SIG-M5 (cell line): ENCODE measurements around the gene SNX10.
A peak's percentile ranks its signal among the peaks of the same experiment; 100 is the strongest.
"Not testable (repeated sequence)": the region's sequence is repeated elsewhere in the genome, so short reads cannot be mapped to it uniquely, and the experiment has no call there.

Source experiments
- DNase-seq: peaks from one replicate; lab custom pipeline; 2025; lab: John Stamatoyannopoulos, UW

SNX10 gene, protein sequence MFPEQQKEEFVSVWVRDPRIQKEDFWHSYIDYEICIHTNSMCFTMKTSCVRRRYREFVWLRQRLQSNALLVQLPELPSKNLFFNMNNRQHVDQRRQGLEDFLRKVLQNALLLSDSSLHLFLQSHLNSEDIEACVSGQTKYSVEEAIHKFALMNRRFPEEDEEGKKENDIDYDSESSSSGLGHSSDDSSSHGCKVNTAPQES

DNA sequence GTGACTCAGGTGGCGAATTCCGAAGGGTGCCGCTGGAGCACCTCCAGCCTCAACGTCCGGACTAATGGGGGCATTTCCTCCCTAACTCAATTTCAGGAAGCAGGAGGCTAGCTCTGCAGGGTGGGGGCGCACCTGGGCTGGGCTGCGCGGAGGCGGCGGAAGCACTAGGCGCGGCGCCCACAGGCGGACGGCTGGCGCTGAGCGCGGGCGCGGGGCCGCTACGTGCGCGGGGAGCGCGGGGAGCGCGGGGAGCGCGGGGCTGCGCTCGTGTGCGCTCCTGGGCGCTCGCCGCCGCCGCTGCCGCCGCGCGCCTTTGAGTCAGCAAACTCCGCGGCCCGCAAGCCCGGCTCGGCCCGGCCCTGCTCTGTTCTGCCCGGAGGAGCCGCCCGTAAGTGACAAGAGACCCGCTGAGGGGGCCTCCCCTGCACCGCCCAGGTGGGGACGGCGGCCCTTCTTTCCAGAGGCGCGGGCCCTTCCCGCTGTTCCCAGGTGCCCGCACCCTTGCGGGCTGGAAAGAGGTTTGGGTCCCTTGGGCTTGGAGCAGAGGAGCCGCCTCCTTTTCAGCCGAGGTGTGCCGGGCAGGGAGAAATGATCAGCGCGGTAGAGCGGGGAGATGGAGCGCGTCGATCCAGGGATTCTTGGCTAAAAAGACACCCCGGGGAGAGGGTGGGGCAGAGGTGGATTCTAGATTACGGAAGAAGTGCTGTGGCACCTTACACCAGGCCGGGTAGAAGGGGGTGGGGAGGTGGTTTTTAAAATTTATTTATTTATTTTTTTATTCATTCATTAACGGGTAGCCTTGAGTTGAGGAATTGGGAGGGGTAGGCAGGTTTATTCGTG lies at the start of gene SNX10:
Gene SNX10 (plus strand): TSS at position 164 of the 840 bp plus-strand sequence. CDS start 54,581 bp downstream, outside the sequence.
- DNase-seq, result no peak

DNA sequence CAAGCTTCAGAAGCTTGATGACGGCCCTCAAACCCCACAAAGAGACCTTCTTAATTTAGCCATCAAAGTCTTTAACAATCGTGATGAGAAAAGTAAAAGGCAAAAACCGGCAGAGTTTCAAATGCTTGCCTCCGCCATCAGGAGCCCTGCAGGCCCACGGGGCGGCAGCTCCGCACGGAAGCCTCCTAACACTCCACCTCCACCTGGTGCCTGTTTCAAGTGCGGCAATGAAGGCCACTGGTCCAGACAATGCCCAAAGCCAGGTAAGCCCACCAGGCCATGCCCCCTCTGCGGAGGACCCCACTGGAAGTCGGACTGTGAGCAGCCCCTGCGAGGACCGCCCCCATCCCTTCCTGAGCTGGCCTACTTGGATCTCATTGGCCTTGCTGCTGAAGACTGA lies 46.5 kb upstream of the SNX10 start:
- no peak for DNase-seq

DNA sequence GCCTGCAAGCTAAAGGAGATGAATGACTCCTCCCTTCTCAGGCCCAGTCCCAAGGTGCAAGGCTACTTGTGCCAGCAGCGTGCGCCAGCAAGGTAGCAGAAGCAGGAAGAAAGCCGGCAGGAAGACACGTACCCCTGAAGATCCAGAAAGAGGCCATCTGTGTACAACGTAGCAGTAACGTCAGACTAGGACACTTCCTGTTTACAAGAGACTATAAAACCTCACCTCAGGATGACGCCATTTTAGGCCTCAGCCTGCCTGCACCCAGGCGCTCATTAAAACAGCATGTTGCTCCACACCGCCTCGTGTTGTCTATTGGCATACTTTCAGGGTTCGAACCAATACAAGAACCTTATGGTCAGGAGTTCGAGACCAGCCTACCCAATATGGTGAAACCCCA lies 41.4 kb upstream of the SNX10 start:
- no peak for DNase-seq

DNA sequence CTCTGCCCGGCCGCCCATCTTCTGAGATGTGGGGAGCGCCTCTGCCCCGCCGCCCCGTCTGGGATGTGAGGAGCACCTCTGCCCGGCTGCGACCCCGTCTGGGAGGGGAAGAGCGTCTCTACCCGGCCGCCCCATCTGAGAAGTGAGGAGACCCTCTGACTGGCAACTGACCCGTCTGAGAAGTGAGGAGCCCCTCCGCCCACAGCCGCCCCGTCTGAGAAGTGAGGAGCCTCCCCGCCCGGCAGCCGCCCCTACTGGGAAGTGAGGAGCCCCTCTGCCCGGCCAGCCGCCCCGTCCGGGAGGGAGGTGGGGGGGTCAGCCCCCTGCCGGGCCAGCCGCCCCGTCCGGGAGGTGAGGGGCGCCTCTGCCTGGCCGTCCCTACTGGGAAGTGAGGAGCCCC lies 29.8 kb upstream of the SNX10 start:
- DNase-seq, result not testable (repeated sequence)

DNA sequence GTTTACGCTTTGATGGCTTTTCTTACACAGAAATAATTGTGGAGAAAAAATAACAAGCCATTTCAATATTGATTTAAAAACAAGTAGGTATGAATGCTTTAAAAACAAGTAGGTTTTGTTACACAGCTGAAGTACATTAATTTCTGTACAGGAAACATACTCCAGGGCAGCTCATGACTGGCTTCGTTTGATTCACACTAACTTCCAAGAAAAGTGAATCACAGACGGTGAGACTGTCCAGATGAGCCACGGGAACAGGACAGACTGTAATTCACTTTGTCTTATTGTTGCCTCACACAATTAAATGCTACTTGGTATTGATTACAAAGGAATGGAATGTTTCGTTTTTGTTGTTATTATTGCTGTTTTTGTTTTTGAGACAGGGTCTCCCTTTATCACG lies 26.6 kb upstream of the SNX10 start:
- no peak for DNase-seq

DNA sequence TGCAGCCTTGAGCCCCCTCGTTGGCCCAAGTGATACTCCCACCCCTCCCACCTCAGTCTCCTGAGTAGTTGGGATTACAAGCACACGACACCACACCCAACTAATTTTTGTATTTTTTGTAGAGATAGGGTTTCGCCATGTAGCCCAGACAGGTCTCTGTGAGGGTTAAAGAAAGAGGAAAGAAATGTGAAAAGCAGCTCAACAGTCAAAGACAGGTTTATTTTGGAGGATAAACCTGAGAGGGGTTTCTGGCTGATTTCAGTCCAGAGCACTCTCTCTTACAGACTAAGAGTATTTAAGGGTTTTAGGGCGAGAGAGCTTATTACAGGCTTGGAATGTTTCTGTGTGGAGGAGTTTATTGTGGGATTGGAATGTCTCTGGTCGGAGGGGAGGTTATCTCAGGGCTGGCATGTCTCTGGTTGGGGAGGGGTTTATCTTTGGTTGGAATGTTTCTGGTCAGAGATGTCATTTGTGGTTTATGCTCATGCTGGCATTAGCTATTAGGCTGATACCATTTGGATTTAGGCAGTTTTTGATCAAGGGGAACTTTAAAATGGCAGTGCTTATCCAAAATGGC lies 26.1 kb upstream of the SNX10 start:
- DNase-seq, result no peak

DNA sequence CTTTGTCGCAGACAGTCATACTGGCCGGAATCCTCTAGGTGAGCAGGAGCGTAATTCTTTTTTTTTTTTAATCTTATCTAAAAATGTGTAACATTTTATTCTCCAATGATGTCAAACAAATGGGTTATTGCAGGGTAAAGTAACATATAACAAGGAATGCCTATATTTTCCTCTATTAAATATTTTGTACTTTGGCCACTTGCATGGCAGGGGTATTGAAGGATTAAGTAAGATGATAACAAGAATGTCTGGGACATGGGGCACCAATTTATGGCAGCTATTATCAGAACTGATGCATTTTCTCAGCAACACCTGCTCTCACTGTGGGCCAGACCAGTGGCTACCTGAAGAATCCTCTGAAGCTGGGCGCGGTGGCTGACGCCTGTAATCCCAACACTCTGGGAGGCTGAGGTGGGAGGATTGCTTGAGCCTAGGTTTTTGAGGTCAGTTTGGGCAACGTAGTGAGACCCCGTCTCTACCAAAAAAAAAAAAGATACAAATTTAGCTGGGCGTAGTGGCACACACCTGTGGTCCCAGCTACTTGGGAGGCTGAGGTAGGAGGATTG lies 24.0 kb upstream of the SNX10 start:
- no peak for DNase-seq

DNA sequence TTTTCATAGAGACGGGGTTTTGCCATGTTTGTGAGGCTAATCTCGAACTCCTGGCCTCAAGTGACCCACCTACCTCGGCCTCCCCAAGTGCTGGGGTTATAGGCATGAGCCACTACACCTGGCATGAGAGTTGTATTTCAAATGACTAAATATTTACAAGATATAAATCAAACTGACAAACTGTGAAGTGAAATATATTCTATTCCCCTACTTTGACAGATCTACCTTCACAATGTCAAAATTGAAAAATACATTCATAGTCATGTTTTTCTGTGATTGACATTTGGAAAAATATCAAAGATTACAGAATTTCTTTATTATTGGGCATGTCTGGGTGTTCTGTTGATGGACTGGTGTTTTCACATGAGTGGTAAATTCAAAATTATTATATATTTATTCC lies 16.4 kb upstream of the SNX10 start:
- DNase-seq, result no peak

DNA sequence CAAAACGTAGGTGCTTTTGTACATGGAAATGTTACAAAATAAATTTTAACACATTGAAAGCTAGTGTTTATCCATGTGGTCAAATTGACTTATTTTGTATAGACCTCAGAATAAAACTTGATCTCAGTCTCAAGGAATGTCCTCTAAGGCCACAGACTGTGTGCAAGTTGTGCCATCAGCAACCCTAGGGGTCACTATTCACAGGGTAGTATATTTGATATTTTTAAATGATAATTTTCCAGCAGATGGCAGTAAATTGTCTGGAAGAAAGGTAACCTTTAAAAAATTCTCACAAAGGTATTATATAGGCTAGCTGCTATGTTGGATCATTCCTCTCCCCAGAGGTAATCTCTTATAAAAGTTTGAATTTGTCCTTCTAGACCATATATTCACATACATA lies 12.9 kb upstream of the SNX10 start:
- no peak for DNase-seq

DNA sequence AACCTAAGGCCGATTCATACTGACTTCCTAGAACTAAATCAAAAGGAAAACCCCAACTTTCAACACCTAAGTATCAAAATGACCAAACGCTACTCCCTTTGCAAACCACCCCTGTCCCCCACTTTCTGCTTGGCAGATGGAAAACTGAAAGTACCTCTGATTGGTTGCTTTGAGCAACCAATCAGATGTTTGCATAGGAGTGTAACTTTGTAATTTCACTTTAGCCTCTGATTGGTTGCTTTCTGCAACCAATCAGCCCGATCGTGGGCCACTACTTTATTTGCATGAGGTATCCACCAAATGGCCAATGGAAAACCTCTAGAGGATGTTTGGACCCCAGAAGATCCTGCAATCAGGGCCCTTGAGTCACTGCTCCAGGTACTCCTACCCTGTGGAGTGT lies 12.3 kb upstream of the SNX10 start:
- no peak for DNase-seq

DNA sequence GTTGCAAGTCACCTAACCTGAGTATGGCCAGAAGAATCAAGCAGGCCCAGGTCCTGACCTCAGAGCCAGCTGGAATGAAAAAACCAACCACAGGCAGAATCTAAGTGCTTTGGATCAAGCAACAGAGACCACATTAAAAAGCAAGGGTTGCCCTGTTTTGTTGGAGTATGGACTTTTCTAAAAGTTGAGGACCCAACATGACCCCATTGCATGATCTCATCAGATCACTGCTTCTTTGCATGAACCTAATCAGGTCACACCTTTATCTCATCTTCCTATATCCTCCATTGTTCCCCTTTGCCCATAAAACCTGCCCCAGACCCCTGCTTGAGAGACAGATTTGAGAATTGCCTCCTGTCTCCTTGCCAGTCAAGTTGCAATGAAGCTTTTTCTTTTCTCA lies 11.6 kb upstream of the SNX10 start:
- no peak for DNase-seq

DNA sequence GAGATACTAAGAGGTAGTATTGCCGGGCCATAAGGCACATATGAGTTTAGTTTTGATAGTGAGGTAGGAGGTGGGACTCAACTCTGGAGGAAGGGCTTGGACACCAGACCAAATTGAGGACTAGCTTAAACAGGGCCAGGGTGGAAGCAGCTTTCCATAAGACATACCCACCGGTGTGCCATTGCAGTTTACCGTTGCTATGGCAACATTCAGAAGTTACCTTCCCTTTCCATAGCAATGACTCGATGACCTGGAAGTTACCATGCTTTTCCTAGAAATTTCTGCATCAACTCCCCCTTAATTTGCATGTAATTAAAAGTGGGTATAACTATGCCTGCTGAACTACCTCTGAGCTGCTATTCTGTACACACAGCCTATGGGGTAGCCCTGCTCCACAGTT lies 10.9 kb upstream of the SNX10 start:
- DNase-seq, result no peak

DNA sequence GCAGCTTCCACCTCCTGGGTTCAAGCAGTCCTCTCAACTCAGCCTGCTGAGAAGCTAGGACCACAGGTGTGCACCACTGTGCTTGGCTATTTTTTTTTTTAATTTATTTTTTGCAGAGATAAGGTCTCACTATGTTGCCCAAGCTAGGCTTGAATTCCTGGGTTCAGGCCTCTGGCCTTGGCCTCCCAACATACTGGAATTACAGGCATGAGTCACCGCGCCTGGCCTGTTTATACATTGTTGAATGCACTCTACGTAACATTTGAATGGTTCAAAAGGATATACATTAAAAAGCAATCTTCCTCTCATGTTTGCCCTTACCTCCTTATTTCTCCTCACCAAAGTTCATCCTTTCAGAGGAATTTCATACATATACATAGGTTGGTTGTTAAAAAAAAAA lies 7.2 kb upstream of the SNX10 start:
- DNase-seq, result no peak

DNA sequence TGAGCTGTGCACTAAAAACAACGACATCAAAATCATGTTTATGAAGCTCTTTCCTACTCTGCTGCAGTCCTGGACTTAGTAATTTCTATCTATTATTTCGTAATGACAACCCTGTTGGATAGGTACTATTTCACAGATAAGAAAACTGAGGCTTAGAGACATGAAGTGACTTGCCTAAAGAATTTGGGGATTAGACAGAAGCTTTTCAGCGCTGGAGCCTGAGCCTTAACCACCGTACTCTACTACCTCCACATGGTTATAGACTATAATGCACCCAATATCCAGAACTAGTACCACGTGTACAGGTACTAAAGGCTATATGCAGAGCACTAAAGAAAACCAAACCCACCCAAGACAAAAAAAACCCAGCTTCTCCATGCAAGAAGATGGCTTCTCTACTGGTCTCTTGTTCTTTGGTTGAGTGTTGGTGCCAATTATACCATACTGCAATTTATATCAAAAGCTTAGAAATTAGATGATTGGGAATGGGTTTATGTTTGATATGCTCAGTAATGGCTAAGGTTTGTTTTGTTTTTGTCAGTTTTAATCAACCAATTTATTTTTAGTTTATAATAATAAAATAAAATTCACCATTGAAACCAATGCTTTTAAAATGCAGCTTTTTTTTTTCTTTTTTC lies 6.5 kb upstream of the SNX10 start:
- DNase-seq, result peak; percentile 16

DNA sequence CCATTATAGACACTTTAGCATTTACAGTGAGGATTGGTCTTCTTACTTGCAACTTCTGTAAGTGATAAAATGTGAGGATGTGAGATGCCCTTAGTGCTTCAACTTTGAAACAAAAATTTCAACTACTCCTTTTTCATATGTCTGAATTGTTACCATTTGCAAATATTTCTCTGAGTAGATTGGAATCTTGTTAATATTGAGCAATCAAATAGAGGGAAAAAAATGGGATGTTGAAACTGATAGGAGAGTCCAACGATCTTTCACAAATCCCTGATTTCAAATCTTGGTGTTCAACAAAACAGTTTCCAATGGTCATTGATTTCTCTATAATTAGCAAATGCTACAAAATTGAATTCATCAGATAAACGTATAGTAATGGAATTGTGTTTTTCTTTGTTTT lies 5.5 kb upstream of the SNX10 start:
- no peak for DNase-seq

DNA sequence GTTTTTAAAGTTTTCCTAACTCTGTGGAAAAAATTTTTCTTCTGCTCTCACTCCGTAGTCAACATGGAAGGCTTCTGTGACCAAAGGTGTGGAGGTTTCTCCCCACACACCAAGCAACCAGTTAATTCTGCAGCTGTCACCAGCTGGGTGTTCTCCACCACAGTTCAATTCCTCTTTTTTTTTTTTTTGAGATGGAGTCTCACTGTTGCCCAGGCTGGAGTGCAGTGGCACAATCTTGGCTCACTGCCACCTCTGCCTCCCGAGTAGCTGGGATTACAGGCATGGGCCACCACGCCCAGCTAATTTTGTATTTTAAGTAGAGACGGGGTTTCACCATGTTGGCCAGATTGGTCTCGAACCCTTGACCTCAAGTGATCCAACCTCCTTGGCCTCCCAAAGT lies 3.5 kb upstream of the SNX10 start:
- DNase-seq, result not testable (repeated sequence)

DNA sequence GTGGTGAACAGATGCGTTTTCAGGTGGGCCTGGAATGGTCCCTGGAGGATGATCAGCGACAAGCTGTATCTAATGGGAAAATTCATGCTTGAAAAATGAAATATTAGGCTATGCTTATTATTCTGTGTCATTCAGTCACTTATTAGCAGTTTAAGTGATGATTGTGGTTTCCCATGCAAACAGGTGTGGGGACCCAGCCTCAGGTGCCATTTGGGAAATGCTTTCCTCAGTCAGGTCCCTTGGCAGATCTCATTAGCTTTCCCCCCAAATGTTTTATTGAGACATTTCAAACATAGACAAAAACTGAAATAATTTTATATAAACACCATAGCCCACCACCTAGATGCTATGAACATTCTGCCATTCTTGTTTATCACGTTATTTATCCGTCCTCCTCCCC lies 411 bp upstream of the SNX10 start:
- no peak for DNase-seq

DNA sequence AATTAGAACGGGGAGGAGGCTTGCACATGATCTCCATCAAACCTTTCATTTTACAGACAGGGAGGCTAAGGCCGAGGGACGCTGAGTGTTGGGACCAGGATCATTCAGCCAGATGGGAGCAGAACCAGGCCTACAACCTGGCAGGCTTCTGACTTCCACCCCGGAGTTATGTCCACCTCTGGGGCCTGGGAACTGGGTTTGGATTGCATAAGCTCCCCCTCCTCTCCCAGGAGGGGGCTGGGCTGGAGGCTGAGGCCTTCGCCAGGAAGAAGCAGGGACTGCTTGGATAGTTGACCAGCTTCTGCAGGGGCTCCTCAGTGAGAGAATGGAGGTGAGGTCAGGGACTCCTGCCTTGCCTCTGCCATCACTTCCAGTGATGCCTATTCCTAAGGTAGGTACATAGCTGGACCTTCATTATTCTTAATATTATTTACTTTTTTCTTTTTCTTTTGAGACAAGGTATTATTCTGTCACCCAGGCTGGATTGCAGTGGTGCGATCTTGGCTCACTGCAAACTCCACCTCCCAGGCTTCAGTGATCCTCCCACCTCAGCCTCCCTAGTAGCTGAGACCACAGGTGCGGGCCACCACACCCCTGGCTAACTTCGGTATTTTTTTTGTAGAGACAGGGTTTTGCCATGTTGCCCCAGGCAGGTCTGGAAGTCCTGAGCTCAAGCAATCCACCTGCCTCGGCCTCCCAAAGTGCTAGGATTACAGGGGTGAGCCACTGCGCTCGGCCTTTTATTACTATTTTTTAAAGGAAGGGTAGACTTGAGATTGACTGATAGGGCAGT lies 1.3 kb downstream of the SNX10 start:
- DNase-seq, result no peak

DNA sequence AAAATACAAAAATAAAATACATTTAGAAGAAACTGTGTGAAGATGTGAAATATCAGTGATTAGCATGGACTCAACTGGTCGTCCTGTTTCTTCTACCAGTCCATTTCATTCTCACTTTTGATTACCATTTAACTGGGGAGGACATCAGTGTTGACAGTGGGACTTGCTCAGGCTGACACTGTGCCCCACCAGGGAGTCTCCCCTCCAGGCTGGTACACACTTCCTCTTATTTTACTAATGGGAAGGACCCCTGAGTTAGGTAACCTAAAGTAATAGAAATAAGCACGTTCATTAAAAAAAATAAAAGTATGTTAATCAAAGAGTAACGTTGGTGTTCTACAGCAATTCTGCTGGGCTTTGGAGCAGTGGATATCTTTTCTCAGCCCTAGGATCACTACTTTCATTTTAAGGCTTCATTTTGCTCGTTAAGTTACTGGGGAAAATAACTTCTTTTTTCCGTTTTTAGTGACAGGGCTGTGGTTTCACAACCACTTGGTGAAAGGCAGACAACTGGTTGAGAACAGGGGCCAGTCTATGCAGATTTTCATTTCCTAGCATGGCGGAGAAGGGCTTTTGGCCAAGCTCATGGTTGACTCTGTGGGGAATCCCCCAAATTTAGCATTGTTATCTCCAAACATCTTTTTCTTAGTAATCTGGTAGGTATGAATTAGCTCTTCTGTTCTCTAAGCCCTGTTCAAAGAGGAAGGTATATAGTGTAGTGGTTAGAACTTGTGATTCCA lies 2.1 kb downstream of the SNX10 start:
- DNase-seq, result peak; percentile 62

DNA sequence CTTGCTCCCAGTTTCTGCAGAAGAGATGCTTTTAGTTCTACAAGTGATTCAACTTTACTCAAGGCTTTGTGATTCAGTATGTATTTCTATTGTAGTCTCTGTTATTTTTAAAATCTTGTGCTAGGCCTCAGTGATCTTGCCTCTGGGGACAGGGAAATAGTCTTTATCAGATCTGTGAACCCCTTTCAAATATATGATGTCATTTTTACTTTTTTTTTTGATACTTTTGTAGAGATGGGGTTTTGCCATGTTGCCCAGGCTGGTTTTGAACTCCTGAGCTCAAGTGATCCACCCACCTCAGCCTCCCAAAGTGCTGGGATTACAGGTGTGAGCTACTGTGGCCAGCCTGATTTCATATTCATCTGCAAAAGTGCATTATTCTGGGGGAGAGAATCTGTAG lies 3.4 kb downstream of the SNX10 start:
- DNase-seq, result no peak

DNA sequence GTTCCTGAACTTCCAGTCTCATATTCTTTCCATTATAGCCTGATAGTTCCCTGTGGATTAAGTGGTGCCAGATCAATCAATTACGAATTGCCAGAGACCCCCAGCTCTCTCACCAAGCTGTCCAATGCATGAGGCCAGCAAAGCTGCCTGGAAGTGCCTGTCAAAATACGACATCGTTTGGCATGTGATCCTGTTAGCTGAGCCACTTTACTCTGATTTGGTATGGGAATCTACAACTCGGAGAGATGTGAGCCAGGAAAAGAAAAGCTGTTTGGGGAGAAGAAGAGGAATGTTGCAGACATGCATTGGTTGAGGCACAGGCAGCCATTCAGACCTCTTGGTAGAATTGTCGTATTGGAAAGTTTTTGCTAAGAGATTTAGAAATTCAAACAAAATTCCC lies 3.9 kb downstream of the SNX10 start:
- DNase-seq, result no peak
